Measurements from ENCODE around the gene CDC14A.

The CDC14A gene

DNA sequence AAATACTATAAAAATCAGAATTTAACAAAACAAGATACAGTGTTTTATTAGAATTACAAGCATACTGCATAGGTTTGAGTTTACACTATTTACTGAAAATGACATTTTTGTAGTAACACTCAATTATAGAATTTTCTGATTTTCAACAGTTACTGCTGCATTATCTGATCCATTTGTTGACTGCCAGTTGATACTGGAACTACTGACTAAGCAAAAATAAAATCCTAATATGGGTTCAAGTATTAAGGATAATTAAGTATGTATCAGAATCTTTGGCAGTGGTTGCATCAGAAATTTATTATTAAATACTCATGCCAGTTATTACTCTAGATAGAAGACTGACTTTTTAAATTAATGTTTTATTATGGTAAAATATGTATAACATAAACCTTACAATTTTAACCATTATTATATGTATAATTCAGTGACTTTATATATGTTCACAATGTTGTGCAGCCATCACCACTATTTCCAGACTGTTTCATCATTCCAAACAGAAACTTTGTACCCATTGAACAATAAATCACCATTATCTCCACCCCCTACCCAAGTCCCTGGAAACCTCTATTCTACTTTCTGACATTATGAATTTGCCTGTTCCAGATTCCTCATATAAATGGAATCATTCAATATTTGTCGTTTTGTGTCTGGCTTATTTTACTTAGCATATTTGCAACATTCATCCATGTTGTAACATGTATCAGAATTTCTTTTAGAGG, 127.5 kb downstream of the CDC14A start:
- TF ChIP-seq, protein P1, sequence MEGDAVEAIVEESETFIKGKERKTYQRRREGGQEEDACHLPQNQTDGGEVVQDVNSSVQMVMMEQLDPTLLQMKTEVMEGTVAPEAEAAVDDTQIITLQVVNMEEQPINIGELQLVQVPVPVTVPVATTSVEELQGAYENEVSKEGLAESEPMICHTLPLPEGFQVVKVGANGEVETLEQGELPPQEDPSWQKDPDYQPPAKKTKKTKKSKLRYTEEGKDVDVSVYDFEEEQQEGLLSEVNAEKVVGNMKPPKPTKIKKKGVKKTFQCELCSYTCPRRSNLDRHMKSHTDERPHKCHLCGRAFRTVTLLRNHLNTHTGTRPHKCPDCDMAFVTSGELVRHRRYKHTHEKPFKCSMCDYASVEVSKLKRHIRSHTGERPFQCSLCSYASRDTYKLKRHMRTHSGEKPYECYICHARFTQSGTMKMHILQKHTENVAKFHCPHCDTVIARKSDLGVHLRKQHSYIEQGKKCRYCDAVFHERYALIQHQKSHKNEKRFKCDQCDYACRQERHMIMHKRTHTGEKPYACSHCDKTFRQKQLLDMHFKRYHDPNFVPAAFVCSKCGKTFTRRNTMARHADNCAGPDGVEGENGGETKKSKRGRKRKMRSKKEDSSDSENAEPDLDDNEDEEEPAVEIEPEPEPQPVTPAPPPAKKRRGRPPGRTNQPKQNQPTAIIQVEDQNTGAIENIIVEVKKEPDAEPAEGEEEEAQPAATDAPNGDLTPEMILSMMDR (IDR thresholded peaks at IDR 0.05; ENCODE audit: unreplicated experiment in 3 of 3): no peak
- no peak overlapping the region for H3K27ac Mint-ChIP-seq
- no peaks in the 10 kb centered on the region for H3K9me3 Mint-ChIP-seq
- no peak overlapping the region for H3K4me3 Mint-ChIP-seq
- H3K4me1 Mint-ChIP-seq: peaks cover 7% of the 10 kb centered on the region
- no peaks in the 10 kb centered on the region for H3K27me3 Mint-ChIP-seq (ENCODE audit: low read depth)
- H3K36me3 Mint-ChIP-seq (ENCODE audit: low read depth): peaks cover 44% of the 10 kb centered on the region

DNA sequence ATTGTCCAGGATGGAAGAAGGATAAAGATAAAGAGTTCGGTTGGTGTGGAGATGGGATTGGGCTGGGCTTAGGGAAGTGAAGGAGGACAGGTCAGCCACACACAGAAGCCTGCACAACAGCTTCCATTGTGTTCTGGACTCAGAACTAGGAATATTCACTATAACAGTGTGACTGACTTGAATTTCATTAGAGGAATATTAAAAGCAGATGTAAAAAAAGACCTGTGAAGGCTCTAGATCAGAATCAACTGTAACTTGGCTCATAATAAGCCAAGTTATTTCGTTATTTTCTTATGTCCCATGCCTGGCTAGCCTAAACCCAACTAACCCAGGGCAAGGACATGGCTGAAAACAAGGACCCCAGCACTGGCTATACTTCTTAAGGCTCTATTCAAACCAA, 129.0 kb downstream of the CDC14A start:
- Mint-ChIP-seq H3K27ac (no peak overlapping the region), H3K27me3 (ENCODE audit: low read depth) (no peaks in the 10 kb centered on the region), H3K4me1 (peaks cover 4% of the 10 kb centered on the region)

DNA sequence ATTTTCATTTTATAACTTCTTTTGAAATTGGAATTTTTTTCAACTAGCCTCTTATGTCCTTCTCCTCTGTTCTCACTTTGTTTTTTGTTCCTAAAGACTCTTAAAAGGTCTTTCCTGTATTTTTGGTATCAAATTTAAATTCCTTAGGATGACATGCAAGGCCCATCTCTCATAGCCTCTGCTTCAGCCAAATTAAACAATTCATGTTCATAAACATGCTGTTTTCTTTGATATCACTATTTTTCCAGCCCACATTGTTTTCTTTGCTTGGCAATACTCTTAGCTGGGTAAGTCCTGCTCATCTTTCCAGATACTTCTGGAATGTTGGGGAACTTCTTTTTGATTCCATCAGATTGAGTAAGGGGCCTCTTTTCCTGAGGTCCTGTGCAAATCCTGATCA, 129.9 kb downstream of the CDC14A start:
- Mint-ChIP-seq H3K9me3 (no peaks in the 10 kb centered on the region), H3K4me1 (peaks cover 4% of the 10 kb centered on the region), H3K4me3 (no peak overlapping the region), H3K27ac (no peak overlapping the region), H3K36me3 (ENCODE audit: low read depth) (peaks cover 43% of the 10 kb centered on the region), H3K27me3 (ENCODE audit: low read depth) (no peaks in the 10 kb centered on the region)
- TF ChIP-seq, protein P1 (IDR thresholded peaks at IDR 0.05; ENCODE audit: unreplicated experiment in 3 of 3): no peak

More for the DNA sequence above, 129.0 kb downstream of the CDC14A start:
- TF ChIP-seq, protein P1 (IDR thresholded peaks at IDR 0.05; ENCODE audit: unreplicated experiment in 3 of 3): no peak
- Mint-ChIP-seq H3K36me3 (ENCODE audit: low read depth) (peaks cover 43% of the 10 kb centered on the region), H3K4me3 (no peak overlapping the region), H3K9me3 (no peaks in the 10 kb centered on the region)

DNA sequence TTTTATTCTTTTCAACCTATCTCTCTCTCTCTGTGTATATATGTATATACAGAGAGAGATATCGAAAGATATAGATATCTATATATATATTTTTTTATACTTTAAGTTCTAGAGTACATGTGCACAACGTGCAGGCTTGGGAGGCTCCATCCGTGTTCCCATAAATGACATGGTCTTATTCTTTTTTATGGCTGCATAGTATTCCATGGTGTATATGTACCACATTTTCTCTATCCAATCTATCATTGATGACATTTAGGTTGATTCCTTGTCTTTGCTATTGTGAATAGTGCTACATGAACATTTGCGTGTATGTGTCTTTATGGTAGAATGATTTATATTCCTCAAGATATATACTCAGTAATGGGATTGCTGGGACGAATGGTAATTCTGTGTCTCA, 130.4 kb downstream of the CDC14A start:
- no peaks in the 10 kb centered on the region for H3K9me3 Mint-ChIP-seq

DNA sequence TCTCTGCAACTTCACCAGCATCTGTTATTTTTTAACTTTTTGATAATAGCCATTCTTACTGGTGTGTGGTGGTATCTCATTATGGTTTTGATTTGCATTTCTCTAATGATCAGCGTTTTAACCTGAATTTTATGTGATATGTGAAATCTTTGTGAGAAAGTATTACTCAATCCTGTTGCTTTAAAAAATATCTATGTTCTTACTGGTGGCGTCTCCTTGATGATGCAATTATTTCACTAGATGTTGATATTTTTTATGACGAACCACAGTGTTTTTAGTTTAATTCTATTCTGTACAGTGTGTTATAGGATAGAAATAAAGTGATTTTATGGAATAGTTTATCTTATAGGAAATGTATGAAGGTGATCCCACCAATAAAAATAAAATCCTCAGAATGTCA, 130.9 kb downstream of the CDC14A start:
- Mint-ChIP-seq H3K27ac (no peak overlapping the region), H3K9me3 (no peaks in the 10 kb centered on the region), H3K36me3 (ENCODE audit: low read depth) (peaks cover 43% of the 10 kb centered on the region), H3K4me3 (no peak overlapping the region), H3K27me3 (ENCODE audit: low read depth) (no peaks in the 10 kb centered on the region), H3K4me1 (peaks cover 4% of the 10 kb centered on the region)
- TF ChIP-seq, protein P1 (IDR thresholded peaks at IDR 0.05; ENCODE audit: unreplicated experiment in 3 of 3): no peak

More for the DNA sequence above, 130.4 kb downstream of the CDC14A start:
- H3K27me3 Mint-ChIP-seq (ENCODE audit: low read depth): no peaks in the 10 kb centered on the region
- no peak overlapping the region for H3K27ac Mint-ChIP-seq
- H3K36me3 Mint-ChIP-seq (ENCODE audit: low read depth): peaks cover 43% of the 10 kb centered on the region
- no peak overlapping the region for H3K4me3 Mint-ChIP-seq
- H3K4me1 Mint-ChIP-seq: peaks cover 4% of the 10 kb centered on the region
- TF ChIP-seq, protein P1 (IDR thresholded peaks at IDR 0.05; ENCODE audit: unreplicated experiment in 3 of 3): no peak

DNA sequence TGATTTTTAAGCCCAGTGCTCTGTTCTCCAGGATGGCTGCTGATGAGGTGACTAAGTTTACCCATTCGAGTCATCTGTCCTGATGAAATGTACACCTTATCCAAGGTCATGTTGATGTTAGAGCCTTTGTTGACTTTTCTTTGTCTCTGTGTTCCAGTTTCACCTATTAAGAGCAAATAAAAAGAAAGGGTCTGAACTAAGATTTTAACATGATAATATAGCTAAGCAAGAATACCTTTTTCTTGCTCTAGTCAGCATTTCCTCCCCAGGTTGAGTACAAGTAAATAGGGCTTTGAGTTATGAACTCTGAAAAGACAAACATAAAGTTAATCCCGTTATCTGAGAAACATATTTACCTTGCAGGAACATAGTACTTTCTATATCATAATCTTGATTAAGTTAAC, 133.6 kb downstream of the CDC14A start:
- H3K4me3 Mint-ChIP-seq: no peak overlapping the region
- TF ChIP-seq, protein P1 (IDR thresholded peaks at IDR 0.05; ENCODE audit: unreplicated experiment in 3 of 3): no peak
- peaks cover 35% of the 10 kb centered on the region for H3K36me3 Mint-ChIP-seq (ENCODE audit: low read depth)
- no peaks in the 10 kb centered on the region for H3K27me3 Mint-ChIP-seq (ENCODE audit: low read depth)
- no peaks in the 10 kb centered on the region for H3K4me1 Mint-ChIP-seq
- no peak overlapping the region for H3K27ac Mint-ChIP-seq
- no peaks in the 10 kb centered on the region for H3K9me3 Mint-ChIP-seq

All from nephron (organoid).